Gastroesophageal sphincter (tissue), 4 donors: ENCODE results near the gene PLCL1. TPM values are rescaled to one million over a fixed set of nuclear protein-coding genes. Genes with fewer than 3 reads are reported as not detected.

Experiments
- ATAC-seq: fragments of 150-250 bp; one replicate; pipeline ENCODE4 v1.9.1; 2016; ENCODE audit warnings: mild to moderate bottlenecking, moderate library complexity
- H3K27ac ChIP-seq, 4 donors: fragments of 200-600 bp; sonication (generic) in 3 of 4; 1 replicate in 3 of 4; 2 replicates in 1 of 4; pipeline ENCODE4 v1.5.1; 2016 to 2019
- H3K27me3 ChIP-seq: fragments of 200-600 bp; sonication (generic); one replicate; pipeline ENCODE4 v1.5.1; 2019
- H3K36me3 ChIP-seq, 2 donors: fragments of 200-600 bp; sonication (generic); one replicate each; pipeline ENCODE4 v1.5.1; 2019; ENCODE audit warnings: control low read depth in 1 of 2
- H3K4me1 ChIP-seq, 3 donors: fragments of 200-600 bp; sonication (generic); 1 replicate in 2 of 3; 2 replicates in 1 of 3; pipeline ENCODE4 v1.5.1; 2016 to 2019; ENCODE audit warnings: control low read depth in 2 of 3
- H3K4me3 ChIP-seq, 2 donors: fragments of 200-600 bp; sonication (generic); one replicate each; pipeline ENCODE4 v1.5.1; 2019; ENCODE audit warnings: mild to moderate bottlenecking in 1 of 2, moderate library complexity in 1 of 2
- H3K9me3 ChIP-seq, 3 donors: fragments of 200-600 bp; sonication (generic); one replicate each; pipeline ENCODE4 v1.5.1; 2017 to 2019; ENCODE audit warnings: control low read depth in 2 of 3
- EP300 ChIP-seq: sonication (generic); formaldehyde crosslinking; IDR thresholded peaks from one replicate; pipeline ENCODE4 v1.6.1; 2017; ENCODE audit warnings: antibody characterized with exemption, mild to moderate bottlenecking
- POLR2A ChIP-seq, 2 donors: fragments of 450-650 bp; IDR thresholded peaks; one replicate each; pipeline ENCODE4 v1.6.1; 2017; ENCODE audit warnings: antibody characterized with exemption in 2 of 2, mild to moderate bottlenecking in 2 of 2, moderate library complexity in 1 of 2
- POLR2AphosphoS5 ChIP-seq: sonication (generic); formaldehyde crosslinking; IDR thresholded peaks from one replicate; pipeline ENCODE4 v1.6.1; 2017; ENCODE audit warnings: antibody characterized with exemption
- WGBS, 2 donors: methylation state at CpG; one replicate each; pipeline ENCODE4 v1.1.5; 2018; ENCODE audit warnings: low coverage in 1 of 2; 5-methylcytosine and 5-hydroxymethylcytosine counted together
- total RNA-seq, 4 donors: library from RNA; depleted of rRNA; stranded (reverse); fragments of >200 nt; gene quantifications; one replicate each; pipeline ENCODE4 v1.1.0, GENCODE V29; 2016
- TF ChIP-seq, protein P1 (sequence below), 4 experiments: fragments of 200-600 bp in 2 of 4; fragments of 450-650 bp in 2 of 4; sonication (generic) in 1 of 4; IDR thresholded peaks; one replicate each; pipeline ENCODE4 v1.5.1; 2017 to 2019; ENCODE audit warnings: antibody characterized with exemption in 4 of 4, mild to moderate bottlenecking in 2 of 4, moderate library complexity in 2 of 4

Gene PLCL1
- total RNA-seq, 4 donors from 2014 or later = 23.4 to 89.2 (median 47.4) TPM

DNA sequence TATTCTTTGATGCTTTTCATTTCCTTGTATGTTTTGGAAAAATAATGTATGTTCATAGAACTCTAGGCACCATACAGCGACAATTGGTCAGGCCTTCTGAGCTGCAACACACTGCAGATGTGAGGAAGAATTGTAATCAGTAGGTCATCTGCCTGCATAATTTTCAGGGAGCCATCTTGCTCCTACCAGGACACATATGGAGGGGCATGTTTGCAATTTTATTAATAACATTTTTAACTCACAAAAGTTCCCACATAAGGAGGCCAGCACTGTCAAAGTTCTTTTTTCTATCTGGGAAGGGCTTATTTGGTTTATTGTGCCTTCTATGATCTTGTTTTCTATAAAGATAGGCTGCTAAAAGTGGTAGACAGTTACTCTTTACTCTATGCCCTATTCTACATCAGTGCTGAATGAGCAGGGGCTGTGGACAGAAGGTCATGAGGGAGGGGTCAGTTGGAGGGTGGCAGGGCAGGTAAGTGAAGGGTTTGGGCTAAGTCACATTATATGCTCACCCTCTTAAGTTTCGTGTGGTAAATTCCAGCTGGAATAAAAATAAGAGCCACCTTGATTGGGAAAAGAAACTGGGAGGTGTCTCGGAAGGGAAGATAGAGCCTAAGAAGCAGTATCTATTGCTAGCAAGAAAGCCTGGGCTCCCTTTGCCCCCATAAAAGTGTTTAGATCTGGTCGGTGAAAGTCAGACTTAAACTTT, 126.3 kb downstream of the PLCL1 start:
- no peak for TF ChIP-seq EP300
- TF ChIP-seq POLR2A (IDR thresholded peaks at IDR 0.05) = no peak
- no peak for TF ChIP-seq POLR2AphosphoS5
- TF ChIP-seq, protein P1, sequence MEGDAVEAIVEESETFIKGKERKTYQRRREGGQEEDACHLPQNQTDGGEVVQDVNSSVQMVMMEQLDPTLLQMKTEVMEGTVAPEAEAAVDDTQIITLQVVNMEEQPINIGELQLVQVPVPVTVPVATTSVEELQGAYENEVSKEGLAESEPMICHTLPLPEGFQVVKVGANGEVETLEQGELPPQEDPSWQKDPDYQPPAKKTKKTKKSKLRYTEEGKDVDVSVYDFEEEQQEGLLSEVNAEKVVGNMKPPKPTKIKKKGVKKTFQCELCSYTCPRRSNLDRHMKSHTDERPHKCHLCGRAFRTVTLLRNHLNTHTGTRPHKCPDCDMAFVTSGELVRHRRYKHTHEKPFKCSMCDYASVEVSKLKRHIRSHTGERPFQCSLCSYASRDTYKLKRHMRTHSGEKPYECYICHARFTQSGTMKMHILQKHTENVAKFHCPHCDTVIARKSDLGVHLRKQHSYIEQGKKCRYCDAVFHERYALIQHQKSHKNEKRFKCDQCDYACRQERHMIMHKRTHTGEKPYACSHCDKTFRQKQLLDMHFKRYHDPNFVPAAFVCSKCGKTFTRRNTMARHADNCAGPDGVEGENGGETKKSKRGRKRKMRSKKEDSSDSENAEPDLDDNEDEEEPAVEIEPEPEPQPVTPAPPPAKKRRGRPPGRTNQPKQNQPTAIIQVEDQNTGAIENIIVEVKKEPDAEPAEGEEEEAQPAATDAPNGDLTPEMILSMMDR (IDR thresholded peaks at IDR 0.05) = no peak
- H3K27ac ChIP-seq = no peak overlapping the region
- no peak overlapping the region for H3K4me3 ChIP-seq
- WGBS, 2 donors = 90 to 96% methylated on average over 3 to 4 of the region's 4 CpGs
- H3K9me3 ChIP-seq = no peaks in the 10 kb centered on the region
- H3K4me1 ChIP-seq = peaks cover 0 to 24% (median 2%) of the 10 kb centered on the region in 3 donors
- H3K27me3 ChIP-seq = no peaks in the 10 kb centered on the region
- H3K36me3 ChIP-seq = no peaks in the 10 kb centered on the region
- ATAC-seq = no peak

DNA sequence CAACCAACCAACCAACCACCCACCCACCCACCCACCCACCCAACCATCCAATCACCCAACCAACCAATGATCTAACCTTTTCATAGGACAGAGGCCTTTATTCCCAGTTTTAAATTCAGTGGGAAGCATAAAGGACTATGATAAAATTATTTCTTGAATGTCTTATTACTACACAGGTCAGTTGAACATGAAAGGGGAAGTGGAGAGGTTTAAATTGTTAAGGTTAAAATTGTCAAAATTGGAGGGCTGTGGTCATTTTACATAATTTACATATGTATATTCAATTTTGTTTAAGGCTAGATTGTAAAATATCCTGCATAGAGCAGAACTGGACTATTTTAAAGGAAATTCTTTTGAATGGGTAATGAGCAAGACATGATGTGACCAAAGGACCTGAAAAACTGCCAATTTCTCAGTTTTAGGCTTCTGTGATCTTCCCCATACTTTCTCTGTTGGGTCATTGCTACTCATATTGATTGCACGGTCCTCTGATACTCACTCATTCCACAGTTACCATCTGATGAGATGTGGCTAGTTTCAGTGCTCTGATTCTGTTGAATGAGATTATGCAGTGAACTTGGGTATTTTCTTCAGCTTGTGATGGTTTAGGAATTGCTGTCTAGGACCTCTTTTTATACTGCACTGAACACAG, 127.4 kb downstream of the PLCL1 start:
- Histone ChIP-seq H3K9me3 (no peaks in the 10 kb centered on the region), H3K27ac (no peak overlapping the region), H3K4me1 (peaks cover 0 to 18% (median 0%) of the 10 kb centered on the region in 3 donors), H3K27me3 (no peaks in the 10 kb centered on the region), H3K4me3 (no peak overlapping the region), H3K36me3 (no peaks in the 10 kb centered on the region)
- no peak for ATAC-seq
- TF ChIP-seq EP300 (no peak), POLR2A (IDR thresholded peaks at IDR 0.05) (no peak), POLR2AphosphoS5 (no peak)
- TF ChIP-seq, protein P1 (IDR thresholded peaks at IDR 0.05) = no peak
- 69% methylated on average over 1 of the region's 1 CpG; no CpG with 5 or more reads in 1 of the 2 donors for WGBS, 2 donors

DNA sequence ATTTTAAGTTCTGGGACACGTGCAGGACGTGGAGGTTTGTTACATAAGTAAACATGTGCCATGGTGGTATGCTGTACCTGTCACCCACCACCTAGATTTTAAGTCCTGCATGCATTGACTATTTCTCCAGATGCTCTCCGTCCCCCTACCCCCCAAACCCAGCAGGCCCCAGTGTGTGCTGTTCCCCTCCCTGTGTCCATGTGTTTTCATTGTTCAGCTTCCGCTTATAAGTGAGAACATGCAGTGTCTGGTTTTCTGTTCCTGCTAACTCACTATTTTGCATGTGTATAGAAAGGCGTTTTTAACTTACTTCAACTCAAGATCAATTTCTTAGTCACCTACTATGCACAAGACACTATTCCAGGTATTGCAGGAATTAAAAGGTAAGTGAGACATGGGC, 128.0 kb downstream of the PLCL1 start:
- WGBS, 2 donors = 87 to 100% methylated on average over 2 to 5 of the region's 5 CpGs

DNA sequence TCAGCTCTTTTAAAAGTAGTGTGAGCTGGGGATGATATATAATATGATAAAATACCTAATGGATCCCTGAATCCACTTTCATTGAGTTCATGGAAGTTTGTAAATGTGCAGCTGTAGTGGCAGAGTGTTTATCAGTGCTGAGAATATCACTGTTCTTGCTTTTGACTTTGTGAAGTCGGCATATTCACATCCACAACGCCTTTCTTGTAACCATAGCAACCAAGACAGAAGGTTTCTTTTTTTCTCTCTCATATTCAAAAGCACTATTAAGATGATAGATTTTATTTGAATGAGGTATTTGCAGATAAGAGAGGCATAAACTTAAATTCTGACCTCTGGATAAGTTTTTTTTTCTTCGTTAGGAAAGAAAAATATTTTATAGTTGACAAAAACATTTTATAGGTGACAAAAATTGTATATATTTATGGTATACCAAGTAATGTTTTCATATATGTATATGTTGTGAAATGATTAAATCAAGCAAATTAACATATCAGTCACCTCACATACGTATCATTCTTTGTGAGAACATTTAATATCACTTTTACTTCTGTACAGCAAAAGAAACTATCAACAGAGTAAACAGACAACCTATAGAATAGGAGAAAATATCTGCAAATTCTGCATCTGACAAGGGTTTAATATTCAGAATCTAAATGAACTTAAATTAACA, 130.0 kb downstream of the PLCL1 start:
- WGBS, 2 donors = 57 to 60% methylated on average over 4 of the region's 4 CpGs
- no peak for ATAC-seq
- Histone ChIP-seq H3K4me1 (no peaks in the 10 kb centered on the region), H3K27me3 (no peaks in the 10 kb centered on the region), H3K9me3 (no peaks in the 10 kb centered on the region), H3K36me3 (no peaks in the 10 kb centered on the region), H3K27ac (no peak overlapping the region), H3K4me3 (no peak overlapping the region)
- TF ChIP-seq, protein P1 (IDR thresholded peaks at IDR 0.05) = no peak
- TF ChIP-seq POLR2A (IDR thresholded peaks at IDR 0.05) (no peak), EP300 (no peak), POLR2AphosphoS5 (no peak)

More for the DNA sequence above, 128.0 kb downstream of the PLCL1 start:
- Histone ChIP-seq H3K9me3 (no peaks in the 10 kb centered on the region), H3K4me1 (peaks cover 0 to 15% (median 0%) of the 10 kb centered on the region in 3 donors), H3K4me3 (no peak overlapping the region), H3K36me3 (no peaks in the 10 kb centered on the region), H3K27me3 (no peaks in the 10 kb centered on the region), H3K27ac (no peak overlapping the region)
- no peak for ATAC-seq
- TF ChIP-seq POLR2AphosphoS5 (no peak), EP300 (no peak), POLR2A (IDR thresholded peaks at IDR 0.05) (no peak)
- TF ChIP-seq, protein P1 (IDR thresholded peaks at IDR 0.05) = no peak
